ENCODE measurements around the gene GNL1.
"Not testable (repeated sequence)": the region's sequence is repeated elsewhere in the genome, so short reads cannot be mapped to it uniquely, and the experiment has no call there.

GNL1 gene

DNA sequence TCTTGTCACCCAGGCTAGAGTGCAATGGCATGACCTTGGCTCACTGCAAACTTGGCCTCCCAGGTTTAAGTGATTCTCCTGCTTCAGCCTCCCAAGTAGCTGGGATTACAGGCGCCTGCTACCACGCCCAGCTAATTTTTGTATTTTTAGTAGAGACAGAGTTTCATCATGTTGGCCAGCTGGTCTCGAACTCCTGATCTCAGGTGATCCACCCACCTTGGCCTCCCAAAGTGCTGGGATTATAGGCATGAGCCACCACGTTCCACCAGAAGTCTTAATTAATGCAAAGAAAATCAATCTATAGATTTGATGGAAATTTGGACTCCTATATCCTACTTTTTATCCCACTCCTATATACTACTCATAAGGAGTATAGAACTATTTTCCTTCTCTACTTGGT lies 61.2 kb downstream of the GNL1 start:
- DNase-seq = not testable (repeated sequence)

- no peak for DNase-seq
Measured at GRCh38 chr6:30494291-30494861, 61.9 kb downstream of the GNL1 start.

DNA sequence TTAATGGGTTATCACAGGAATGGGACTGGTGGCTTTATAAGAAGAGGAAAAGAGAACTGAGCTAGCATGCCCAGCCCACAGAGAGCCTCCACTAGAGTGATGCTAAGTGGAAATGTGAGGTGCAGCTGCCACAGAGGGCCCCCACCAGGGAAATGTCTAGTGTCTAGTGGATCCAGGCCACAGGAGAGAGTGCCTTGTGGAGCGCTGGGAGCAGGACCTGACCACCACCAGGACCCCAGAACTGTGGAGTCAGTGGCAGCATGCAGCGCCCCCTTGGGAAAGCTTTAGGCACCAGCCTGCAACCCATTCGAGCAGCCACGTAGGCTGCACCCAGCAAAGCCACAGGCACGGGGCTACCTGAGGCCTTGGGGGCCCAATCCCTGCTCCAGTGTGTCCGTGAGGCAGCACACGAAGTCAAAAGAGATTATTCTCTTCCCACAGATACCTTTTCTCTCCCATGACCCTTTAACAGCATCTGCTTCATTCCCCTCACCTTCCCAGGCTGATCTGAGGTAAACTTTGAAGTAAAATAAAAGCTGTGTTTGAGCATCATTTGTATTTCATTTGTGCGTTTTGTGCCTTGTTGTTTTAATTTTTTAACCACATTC lies 62.5 kb downstream of the GNL1 start:
- DNase-seq = no peak

GRCh38 chr6:30491991-30492952 lies 64.0 kb downstream of the GNL1 start:
- no peak for DNase-seq

Data from T-helper 9 cell (primary cell).